ENCODE results near the gene NME5.

NME5 gene

GRCh38 chr5:138132543-138132942, 6.7 kb downstream of the NME5 start:
- no peak for DNase-seq

- DNase-seq: no peak
Observed at GRCh38 chr5:138129347-138129746, 9.9 kb downstream of the NME5 start.

DNA sequence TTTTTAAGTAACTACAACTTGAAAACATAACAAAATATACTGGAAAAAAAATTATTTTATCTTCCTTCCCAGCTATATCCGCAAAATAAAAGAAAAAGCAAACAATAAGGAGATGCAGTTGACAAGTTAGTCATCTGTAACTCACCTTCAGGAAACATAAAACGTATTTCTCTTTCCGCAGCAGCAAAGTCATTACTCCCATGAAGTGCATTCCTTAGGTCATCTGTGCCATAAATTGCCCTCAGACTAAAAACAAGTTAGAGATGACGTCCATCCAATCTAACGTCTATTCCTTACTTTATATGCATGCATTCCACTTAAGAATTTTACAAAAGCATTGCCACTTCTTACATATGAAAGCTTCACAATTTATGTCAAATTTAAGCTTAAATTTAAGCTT, 10.9 kb downstream of the NME5 start:
- no peak for DNase-seq

DNA sequence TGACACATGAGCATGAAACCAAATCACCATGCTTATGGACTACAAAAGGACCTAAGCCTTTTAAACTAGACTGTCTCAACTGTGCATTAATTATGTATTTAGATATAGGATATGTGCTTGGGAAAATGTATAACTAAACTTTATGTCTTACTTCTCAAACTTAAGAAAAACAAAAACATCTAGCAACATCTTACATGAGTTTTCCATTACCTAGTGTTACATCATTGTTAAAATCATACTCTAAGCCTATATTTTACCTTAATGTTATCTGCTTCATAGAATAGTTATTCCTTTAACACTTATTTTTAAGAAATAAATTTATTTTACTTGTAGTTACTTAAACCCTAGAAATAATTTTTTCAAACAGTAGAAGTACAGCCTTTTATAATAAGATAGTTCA, 24.0 kb downstream of the NME5 start:
- DNase-seq: no peak

- no peak for DNase-seq
Observed at GRCh38 chr5:138111937-138112336, 27.3 kb downstream of the NME5 start.

DNA sequence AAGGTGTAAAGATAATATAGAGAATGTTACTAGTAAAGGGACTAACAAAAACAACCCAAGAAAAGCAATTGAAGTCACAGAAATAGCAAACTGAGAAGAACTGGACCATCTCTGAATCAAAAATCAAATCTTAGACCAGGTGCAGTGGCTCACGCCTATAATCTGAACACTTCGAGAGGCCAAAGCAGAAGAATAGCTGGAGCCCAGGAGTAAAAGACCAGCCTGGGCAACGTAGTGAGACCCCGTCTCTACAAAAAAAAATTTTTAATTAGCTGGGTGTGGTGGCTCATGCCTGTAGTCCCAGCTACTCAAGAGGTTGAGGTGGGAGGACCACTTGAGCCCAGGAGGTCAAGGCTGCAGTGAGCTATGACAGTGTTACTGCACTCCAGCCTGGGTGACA, 28.0 kb downstream of the NME5 start:
- DNase-seq: no peak

- no peak for DNase-seq
Observed at GRCh38 chr5:138110266-138110963, 28.8 kb downstream of the NME5 start.

DNA sequence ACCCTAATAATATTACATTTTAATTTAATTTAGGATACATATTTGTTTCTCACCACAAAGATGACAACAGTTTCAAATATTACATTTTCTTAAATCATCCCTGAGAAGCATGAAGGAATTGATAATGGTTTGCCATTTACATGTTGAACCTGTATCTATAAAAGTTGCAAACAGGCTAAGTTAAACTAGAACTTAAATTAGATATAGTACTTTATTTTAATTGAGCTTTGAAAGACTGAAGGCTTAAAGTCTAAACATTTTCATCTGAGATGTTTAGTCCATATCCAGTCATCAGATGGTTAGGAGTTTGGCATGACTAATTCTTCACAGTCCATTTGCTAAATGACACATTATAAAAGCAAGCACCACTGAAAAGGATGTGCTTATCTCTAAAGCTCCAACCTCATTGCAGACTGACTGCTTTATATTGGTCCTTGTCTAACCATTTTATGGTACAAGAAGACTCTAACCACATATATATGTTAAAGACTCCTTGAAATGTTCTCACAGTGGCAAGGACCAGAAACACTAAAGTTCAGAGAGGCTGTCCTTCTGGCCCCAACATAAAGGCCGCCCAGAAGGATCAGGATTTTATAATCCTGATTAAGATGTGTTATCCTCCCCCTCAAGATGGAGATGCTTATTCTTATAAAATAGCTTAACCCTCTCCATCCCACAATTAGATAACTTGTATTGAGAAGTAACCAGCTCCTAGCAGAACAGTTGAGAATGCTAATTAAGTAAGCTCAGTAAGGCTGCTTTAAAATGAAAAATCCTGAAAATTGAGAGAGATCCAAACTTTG, 29.6 kb downstream of the NME5 start:
- no peak for DNase-seq

DNA sequence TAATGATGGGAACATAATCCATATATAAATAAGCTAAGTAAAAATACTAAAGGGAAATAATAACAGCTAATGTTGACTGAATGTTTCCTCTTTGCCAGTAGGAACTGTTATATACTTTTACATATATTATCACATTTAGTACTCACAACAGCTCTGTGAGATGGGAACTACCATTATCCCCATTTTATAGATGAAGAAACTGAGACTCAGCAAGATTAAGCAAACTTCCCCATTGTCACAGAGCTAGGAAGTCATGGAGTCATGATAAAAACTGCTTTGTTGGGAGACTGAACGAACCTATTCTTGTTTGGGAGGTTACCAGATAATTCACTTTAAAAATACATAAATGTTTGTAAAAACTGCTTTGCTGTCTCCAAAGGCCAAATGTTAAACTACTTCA, 32.0 kb downstream of the NME5 start:
- no peak for DNase-seq

GRCh38 chr5:138105709-138106108, 33.5 kb downstream of the NME5 start:
- DNase-seq: no peak

DNA sequence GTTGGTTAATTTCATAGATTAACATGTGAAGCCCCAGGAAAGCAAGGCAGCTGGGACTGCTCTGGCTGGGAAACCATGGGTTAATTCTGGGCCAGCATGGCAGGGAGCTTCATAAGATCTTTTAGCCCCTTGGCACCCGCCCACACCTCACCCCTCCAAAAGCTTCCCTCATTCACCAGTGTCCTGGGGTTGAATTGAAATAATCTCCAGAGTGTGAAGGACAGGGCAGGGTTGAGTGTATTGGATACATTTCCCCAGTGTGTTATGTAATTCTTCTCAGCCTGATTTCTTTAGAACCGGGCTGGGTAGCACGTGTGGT, 36.0 kb downstream of the NME5 start:
- no peak for DNase-seq

DNA sequence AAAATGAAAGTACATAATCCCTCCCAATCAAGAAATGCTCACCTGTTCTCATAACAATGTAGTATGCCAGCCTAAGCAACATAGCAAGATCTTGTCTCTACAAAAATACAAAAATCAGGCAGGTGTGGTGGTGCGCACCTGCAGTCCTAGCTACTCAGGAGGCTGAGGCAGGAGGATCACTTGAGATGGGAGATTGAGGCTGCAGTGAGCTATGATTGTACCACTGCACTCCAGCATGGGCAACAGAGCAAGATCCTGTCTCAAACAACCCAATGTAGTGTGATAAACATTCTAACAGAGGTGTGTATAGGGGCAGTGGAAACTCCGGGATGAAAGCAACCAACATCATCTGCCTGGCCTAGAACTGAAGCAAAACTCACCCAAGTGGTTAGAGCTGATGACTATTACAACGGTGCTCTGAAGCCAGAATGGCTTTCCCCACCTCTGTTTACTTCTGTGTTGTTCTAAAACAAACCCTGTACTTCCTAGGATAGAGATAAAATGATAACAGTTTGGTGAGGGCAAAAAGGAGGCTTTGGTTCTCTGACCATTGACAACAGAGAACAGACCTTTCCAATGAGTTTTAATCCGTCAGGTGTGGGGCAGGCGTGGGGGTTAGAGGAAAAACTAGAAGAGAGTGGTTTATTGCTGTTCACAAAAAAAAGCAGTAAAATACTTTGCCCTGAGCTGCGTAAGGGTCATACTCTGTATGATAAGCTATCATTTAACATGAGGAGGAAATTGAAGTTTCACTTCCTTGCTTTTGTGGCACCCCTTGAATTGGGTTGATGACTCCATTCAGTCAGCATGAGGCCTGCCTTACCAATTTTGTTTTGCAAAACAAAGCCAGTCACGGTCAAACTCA, 36.5 kb downstream of the NME5 start:
- peak; percentile 41 to 50 for DNase-seq

DNA sequence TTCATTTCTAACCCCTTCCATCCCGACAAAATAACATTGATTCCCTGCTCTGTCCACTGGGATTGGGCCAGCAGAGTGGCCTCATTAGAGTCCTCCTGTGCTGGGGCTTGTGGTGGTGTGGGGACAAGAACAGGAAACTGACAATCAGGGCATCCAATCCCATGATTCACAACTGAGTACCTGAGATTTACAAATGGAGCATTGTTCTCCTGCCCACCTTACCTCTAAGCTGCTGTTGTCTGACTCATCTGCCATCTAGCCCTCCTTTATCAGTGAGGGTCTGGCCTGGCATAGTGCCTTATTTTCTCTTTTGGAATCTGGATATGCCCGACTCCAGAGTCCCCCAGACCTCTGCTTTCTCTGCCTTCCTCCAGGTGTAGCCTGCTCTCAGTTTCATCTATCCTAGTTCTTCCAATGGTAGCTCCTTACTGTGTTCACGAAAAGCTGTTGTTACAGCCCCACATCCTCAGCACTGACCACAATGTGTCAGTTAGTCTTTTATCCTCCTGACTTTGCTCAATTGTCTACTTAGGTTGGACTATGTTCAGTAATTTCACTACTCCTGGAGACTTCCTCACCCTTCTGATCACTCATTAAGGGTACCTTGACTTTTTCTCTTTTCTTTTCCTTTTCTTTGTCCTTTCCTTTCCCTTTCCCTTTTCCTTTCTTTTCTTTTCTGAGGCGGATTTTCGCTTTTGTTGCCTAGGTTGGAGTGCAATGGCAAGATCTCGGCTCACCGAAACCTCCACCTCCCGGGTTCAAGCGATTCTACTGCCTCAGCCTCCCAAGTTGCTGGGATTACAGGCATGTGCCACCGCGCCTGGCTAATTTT, 42.0 kb downstream of the NME5 start:
- DNase-seq: no peak

GRCh38 chr5:138096363-138096762, 42.9 kb downstream of the NME5 start:
- no peak for DNase-seq

DNA sequence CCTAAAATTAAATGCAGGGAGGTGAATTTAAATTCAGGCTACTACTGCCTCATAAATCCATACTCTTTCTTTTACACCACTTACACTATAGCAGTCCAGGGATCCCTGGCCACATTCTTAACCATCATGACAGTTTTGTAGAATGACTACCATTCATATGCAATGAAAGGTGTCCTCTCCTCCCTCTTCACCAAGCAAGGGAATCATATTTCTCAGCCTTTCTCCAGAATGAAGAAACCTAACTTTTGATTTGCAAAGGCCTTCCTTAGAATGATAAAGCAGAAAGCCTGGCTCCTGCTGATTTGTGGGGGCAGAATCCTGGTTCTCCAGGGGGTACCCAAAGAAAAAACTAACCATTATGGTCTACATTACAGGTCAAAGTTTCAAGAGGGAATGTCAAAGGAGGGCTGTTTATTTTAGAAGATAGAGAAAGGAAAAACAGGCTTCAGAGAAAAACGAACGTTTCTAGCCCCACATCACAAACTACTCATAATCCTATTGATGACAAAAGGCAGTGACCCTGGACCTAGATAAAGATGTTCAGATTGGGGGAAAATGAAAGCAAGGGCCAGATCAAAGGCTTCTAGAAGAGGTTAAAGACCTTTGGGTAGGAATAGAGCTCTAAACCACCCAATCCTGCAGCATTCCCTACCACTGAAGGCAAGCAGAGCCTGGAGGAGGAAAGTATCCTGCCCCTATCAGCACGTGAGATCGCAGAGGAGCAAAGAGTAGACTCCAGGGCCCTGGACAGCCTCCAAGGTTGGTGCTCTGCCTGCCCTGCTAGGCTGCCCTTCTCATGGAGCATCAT, 43.9 kb downstream of the NME5 start:
- DNase-seq: no peak

DNA sequence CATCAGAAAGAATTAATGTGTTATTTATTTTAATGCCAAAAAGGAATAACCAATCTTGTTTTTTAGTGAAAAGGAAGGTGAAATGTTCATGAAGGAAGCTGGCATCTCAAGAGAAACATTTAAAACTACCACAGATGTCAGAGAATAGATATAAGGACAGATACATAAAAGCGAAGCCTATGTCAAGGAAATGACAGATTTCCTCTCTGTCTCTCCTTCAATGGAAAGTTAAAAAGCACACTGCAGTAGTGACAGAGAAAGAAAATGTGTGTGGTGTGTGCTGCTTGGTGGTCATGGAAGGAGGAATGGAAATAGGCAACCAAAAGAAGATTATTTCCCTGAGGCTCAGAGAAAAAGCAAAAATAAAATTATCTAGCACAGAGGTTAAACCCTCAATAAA, 46.2 kb downstream of the NME5 start:
- no peak for DNase-seq

DNA sequence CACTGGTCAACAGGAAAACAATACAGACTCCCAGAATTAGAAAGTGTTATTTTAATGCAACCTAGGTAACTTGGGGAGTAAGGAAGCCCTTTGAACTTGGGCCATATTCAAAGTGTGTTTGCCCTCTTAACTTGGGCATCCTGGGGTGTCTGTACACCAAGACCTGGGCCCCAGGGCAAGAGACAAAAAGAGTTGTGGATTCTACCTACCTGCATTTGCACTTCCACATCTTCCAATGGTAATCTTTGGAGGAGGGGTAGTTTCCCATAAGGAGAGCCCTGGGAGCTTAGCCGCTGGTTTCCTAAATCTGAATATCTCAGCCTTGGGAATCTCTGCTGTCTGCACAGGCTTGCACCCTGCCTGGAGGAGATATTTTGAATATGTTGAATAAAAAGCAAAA, 46.9 kb downstream of the NME5 start:
- no peak for DNase-seq

DNA sequence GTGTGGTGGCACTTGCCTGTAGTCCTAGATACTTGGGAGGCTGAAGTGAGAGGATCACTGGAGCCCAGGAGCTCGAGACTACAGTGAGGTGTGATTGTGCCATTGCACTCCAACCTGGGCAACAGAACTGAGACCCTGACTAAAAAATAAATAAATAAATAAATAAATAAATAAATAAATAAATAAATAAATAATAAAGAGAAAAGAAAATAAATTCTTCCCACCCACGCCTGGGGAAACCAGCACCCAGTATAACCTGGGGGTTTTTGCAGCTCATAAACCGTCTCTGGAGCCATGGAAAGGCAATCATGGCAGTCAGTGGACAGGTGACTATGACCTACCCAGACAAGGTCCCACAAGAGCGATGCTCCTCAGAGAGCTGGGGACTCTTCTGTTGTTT, 47.5 kb downstream of the NME5 start:
- DNase-seq: no peak

DNA sequence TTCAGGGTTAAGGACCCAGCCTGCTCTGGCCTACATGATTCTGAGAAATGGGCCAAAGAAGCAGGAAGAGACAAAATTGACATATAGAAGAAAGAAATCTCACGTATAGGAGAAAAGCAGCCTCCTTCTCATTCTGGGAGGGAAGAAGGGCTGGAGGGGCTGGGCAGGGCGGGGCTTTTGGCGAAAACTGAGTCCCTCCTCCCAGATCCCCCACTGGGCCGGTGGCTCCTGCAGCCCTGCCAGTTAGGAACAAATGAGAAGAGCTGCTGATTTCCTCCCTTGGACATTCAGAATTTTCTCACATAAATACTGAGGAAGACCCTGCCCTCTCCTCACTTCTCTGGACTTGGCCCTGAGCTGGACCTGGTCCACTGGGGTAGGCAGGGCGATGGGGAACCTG, 55.5 kb downstream of the NME5 start, which contains the start of gene WNT8A:
Gene WNT8A, plus strand, starts transcription at position 332 of the 400 bp plus-strand sequence. CDS start 95 bp downstream, outside the sequence.
- DNase-seq: no peak

GRCh38 chr5:138082033-138082432, 57.2 kb downstream of the NME5 start:
- DNase-seq: no peak

GRCh38 chr5:138078006-138078643, 61.1 kb downstream of the NME5 start:
- no peak for DNase-seq

Measured in inflammatory macrophage (primary cell).